Keratinocyte (primary cell): ENCODE measurements around the gene KRTAP12-4. TPM values are rescaled to one million over a fixed set of nuclear protein-coding genes. Genes with fewer than 3 reads are reported as not detected.

Source experiments
- DNase-seq: peaks from one replicate; pipeline ENCODE4 v3.0.0-alpha.2; 2011; ENCODE audit warnings: low read depth, missing footprints, low spot score
- FAIRE-seq: peaks from 2 replicates; lab custom pipeline; 2011; peaks lifted over from hg19 to GRCh38; lab: Jason Lieb, UNC
- H2AFZ ChIP-seq: 2 replicates; pipeline ENCODE4 v1.6.0; 2012; ENCODE audit warnings: low read length, control low read depth, inconsistent platforms; ENCODE audit not compliant: control insufficient read depth
- H3K27ac ChIP-seq: 2 replicates; pipeline ENCODE4 v1.5.1; 2011; ENCODE audit warnings: low read length; ENCODE audit not compliant: control insufficient read depth, insufficient read depth
- H3K27me3 ChIP-seq: 3 replicates; pipeline ENCODE4 v1.6.0; 2011; ENCODE audit warnings: low read length; ENCODE audit not compliant: control insufficient read depth, insufficient read depth; ENCODE audit errors: extremely low read depth
- H3K36me3 ChIP-seq, 2 experiments: 2 replicates in 1 of 2; 3 replicates in 1 of 2; pipeline ENCODE4 v1.5.1; 2011; ENCODE audit warnings: low read length in 2 of 2, mild to moderate bottlenecking in 1 of 2; ENCODE audit not compliant: control insufficient read depth in 2 of 2, insufficient read depth in 2 of 2; ENCODE audit errors: extremely low read depth in 1 of 2
- H3K4me1 ChIP-seq: 3 replicates; pipeline ENCODE4 v1.5.1; 2011; ENCODE audit warnings: low read length; ENCODE audit not compliant: control insufficient read depth, insufficient read depth; ENCODE audit errors: extremely low read depth
- H3K4me2 ChIP-seq: 3 replicates; pipeline ENCODE4 v1.6.0; 2011; ENCODE audit warnings: low read depth, low read length; ENCODE audit not compliant: control insufficient read depth, insufficient read depth; ENCODE audit errors: extremely low read depth
- H3K4me3 ChIP-seq, 3 experiments: fragments of 200-600 bp in 1 of 3; sonication (generic) in 1 of 3; 2 replicates in 2 of 3; 3 replicates in 1 of 3; pipeline ENCODE4 v1.5.1; 2011 to 2016; ENCODE audit warnings: low read length in 3 of 3, mild to moderate bottlenecking in 3 of 3, control low read depth in 2 of 3, inconsistent platforms in 1 of 3, low read depth in 1 of 3, mixed read lengths in 1 of 3, mixed run types in 1 of 3, moderate library complexity in 1 of 3; ENCODE audit not compliant: control insufficient read depth in 2 of 3, insufficient read depth in 2 of 3; ENCODE audit errors: extremely low read depth in 1 of 3
- H3K79me2 ChIP-seq: 2 replicates; pipeline ENCODE4 v1.6.0; 2012; ENCODE audit warnings: low read length; ENCODE audit not compliant: control insufficient read depth, insufficient read depth
- H3K9ac ChIP-seq: 3 replicates; pipeline ENCODE4 v1.6.0; 2011; ENCODE audit warnings: low read length; ENCODE audit not compliant: control insufficient read depth, insufficient read depth; ENCODE audit errors: extremely low read depth
- H3K9me1 ChIP-seq: 3 replicates; pipeline ENCODE4 v1.6.0; 2011; ENCODE audit warnings: low read length; ENCODE audit not compliant: control insufficient read depth, insufficient read depth; ENCODE audit errors: extremely low read depth
- H3K9me3 ChIP-seq: 2 replicates; pipeline ENCODE4 v1.5.1; 2012; ENCODE audit warnings: low read depth, low read length; ENCODE audit not compliant: control insufficient read depth
- H4K20me1 ChIP-seq: 3 replicates; pipeline ENCODE4 v1.6.0; 2011; ENCODE audit warnings: low read length; ENCODE audit not compliant: control insufficient read depth, insufficient read depth; ENCODE audit errors: extremely low read depth
- CTCF ChIP-seq, 3 experiments: IDR thresholded peaks in 1 of 3; conservative IDR thresholded peaks in 1 of 3; optimal IDR thresholded peaks in 1 of 3; 2 replicates in 2 of 3; 3 replicates in 1 of 3; pipeline versions ENCODE3 to v1.5.1; 2011; ENCODE audit warnings: low read length in 3 of 3, mild to moderate bottlenecking in 3 of 3, moderate library complexity in 2 of 3, control low read depth in 1 of 3, inconsistent platforms in 1 of 3; ENCODE audit not compliant: insufficient read depth in 2 of 3; ENCODE audit errors: extremely low read depth in 1 of 3
- EZH2 ChIP-seq: IDR thresholded peaks from one replicate; pipeline ENCODE4 v1.6.1; 2012; ENCODE audit warnings: inconsistent platforms, mild to moderate bottlenecking, low read length, moderate library complexity
- dilution Hi-C: fragments of 300-500 bp; cut with MboI; formaldehyde crosslinking; loops from one replicate; pipeline ENCODE4 v1.7.0; 2020; ENCODE audit warnings: low sequenced_read_pairs; ENCODE audit not compliant: extremely low pct_ligation_motif_present
- polyA plus RNA-seq, 5 experiments: library from polyadenylated mRNA; depleted of rRNA in 3 of 5; stranded (reverse) in 3 of 5; stranded (forward) in 1 of 5; unstranded in 1 of 5; fragments of >200 nt; gene quantifications; 1 replicate in 1 of 5; 2 replicates in 3 of 5; 3 replicates in 1 of 5; pipeline versions ENCODE4 v1.2.1 to v1.2.3, GENCODE V29; 2011 to 2012; ENCODE audit warnings: missing spikeins in 2 of 5, low read depth in 1 of 5, low replicate concordance in 1 of 5

KRTAP12-4 gene
- polyA plus RNA-seq, 1 donor (not counting 4 experiments of a cell fraction or from before 2014, with no cell fraction given) = not detected

GRCh38 chr21:44677881-44678280 is 23.4 kb upstream of the KRTAP12-4 start:
- Histone ChIP-seq H3K4me2 (no peak overlapping the region), H3K9me1 (no peaks in the 10 kb centered on the region), H3K4me1 (no peaks in the 10 kb centered on the region), H3K79me2 (no peaks in the 10 kb centered on the region), H3K4me3 (no peak overlapping the region), H2AFZ (no peak overlapping the region), H3K27me3 (peaks cover 2% of the 10 kb centered on the region), H3K36me3 (no peaks in the 10 kb centered on the region), H3K27ac (no peak overlapping the region), H3K9ac (no peak overlapping the region), H4K20me1 (no peaks in the 10 kb centered on the region), H3K9me3 (no peaks in the 10 kb centered on the region)
- dilution Hi-C loops = no loop called here
- no peak for DNase-seq
- no peak for TF ChIP-seq EZH2
- no peak for TF ChIP-seq CTCF (optimal IDR thresholded peaks at IDR 0.05 in 1 of 3, IDR thresholded peaks at IDR 0.05 in 1 of 3, conservative IDR thresholded peaks at IDR 0.05 in 1 of 3; ENCODE audit: extremely low read depth in 1 of 3, insufficient read depth in 2 of 3, low read length in 3 of 3)
- no peak for FAIRE-seq

- FAIRE-seq (no peak), DNase-seq (no peak)
- Histone ChIP-seq H3K27ac (no peak overlapping the region), H3K4me2 (no peak overlapping the region), H3K4me3 (no peak overlapping the region), H3K9me3 (no peaks in the 10 kb centered on the region), H3K27me3 (peaks cover 6% of the 10 kb centered on the region), H3K9me1 (no peaks in the 10 kb centered on the region), H4K20me1 (no peaks in the 10 kb centered on the region), H3K36me3 (no peaks in the 10 kb centered on the region), H3K4me1 (no peaks in the 10 kb centered on the region), H3K9ac (no peak overlapping the region), H3K79me2 (no peaks in the 10 kb centered on the region), H2AFZ (no peak overlapping the region)
- dilution Hi-C loops = no loop called here
- TF ChIP-seq EZH2 (no peak), CTCF (optimal IDR thresholded peaks at IDR 0.05 in 1 of 3, IDR thresholded peaks at IDR 0.05 in 1 of 3, conservative IDR thresholded peaks at IDR 0.05 in 1 of 3; ENCODE audit: extremely low read depth in 1 of 3, insufficient read depth in 2 of 3, low read length in 3 of 3) (no peak)
Measured at GRCh38 chr21:44671911-44672310, 17.5 kb upstream of the KRTAP12-4 start.
